Right lobe of liver (tissue), 4 donors: ENCODE results near the gene ATF7.

Experiments
- CTCF ChIP-seq, 4 donors: fragments of 200-600 bp in 3 of 4; fragments of 450-650 bp in 1 of 4; IDR thresholded peaks; one replicate each; pipeline versions ENCODE4 v1.5.1 to v1.8.0; 2016 to 2022; ENCODE audit warnings: antibody characterized with exemption in 4 of 4, mild to moderate bottlenecking in 2 of 4
- POLR2A ChIP-seq: fragments of 450-650 bp; IDR thresholded peaks from one replicate; pipeline ENCODE4 v1.6.1; 2017; ENCODE audit warnings: antibody characterized with exemption, mild to moderate bottlenecking
- donor health status: DM: no; HTN: no; CAD: no.
- donor health status: DM: no; HTN: no; CAD: no.
- donor health status: DM: no; HTN: yes; CAD: no.

GRCh38 chr12:53560912-53561589 lies 65.1 kb downstream of the ATF7 start:
- TF ChIP-seq CTCF (IDR thresholded peaks at IDR 0.05) = no peak
- TF ChIP-seq POLR2A = no peak
